Renal cortical epithelial cell (primary cell): ENCODE data around the gene MTUS2. TPM values are rescaled to one million over a fixed set of nuclear protein-coding genes. Genes with fewer than 3 reads are reported as not detected.
"Not testable (repeated sequence)": the region's sequence is repeated elsewhere in the genome, so short reads cannot be mapped to it uniquely, and the experiment has no call there.

Experiments
- DNase-seq: peaks from one replicate; pipeline ENCODE4 v3.0.0-alpha.2; 2011; ENCODE audit warnings: low read depth
- total RNA-seq: library from RNA; depleted of rRNA; stranded (reverse); fragments of >200 nt; gene quantifications from 2 replicates; pipeline ENCODE4 v1.2.3, GENCODE V29; 2014

MTUS2 gene
- total RNA-seq, 1 donor from 2014 or later: under 0.01 TPM

- peak; percentile 1 for DNase-seq
These were observed 342.6 kb downstream of the MTUS2 start for GRCh38 chr13:29162638-29163235.

- no peak for DNase-seq
These were observed 344.0 kb downstream of the MTUS2 start for GRCh38 chr13:29164116-29164515.

- no peak for DNase-seq
These were observed 345.1 kb downstream of the MTUS2 start for GRCh38 chr13:29165216-29165615.

- peak; percentile 24 for DNase-seq
These were observed 345.7 kb downstream of the MTUS2 start for GRCh38 chr13:29165840-29166239.

GRCh38 chr13:29170436-29171082 is 350.4 kb downstream of the MTUS2 start:
- no peak for DNase-seq

- DNase-seq: no peak
These were observed 351.1 kb downstream of the MTUS2 start for GRCh38 chr13:29171244-29171643.

- DNase-seq: no peak
These were observed 354.0 kb downstream of the MTUS2 start for GRCh38 chr13:29174093-29174492.

- no peak for DNase-seq
These were observed 355.2 kb downstream of the MTUS2 start for GRCh38 chr13:29175250-29175873.

- DNase-seq: no peak
These were observed 359.9 kb downstream of the MTUS2 start for GRCh38 chr13:29180055-29180454.

- DNase-seq: no peak
These were observed 362.1 kb downstream of the MTUS2 start for GRCh38 chr13:29182216-29182615.

GRCh38 chr13:29185926-29186325 is 365.8 kb downstream of the MTUS2 start:
- DNase-seq: no peak

- no peak for DNase-seq
These were observed 367.4 kb downstream of the MTUS2 start for GRCh38 chr13:29187584-29187983.

- no peak for DNase-seq
These were observed 370.2 kb downstream of the MTUS2 start for GRCh38 chr13:29190298-29190697.

GRCh38 chr13:29193083-29193482 is 372.9 kb downstream of the MTUS2 start:
- DNase-seq: no peak

- no peak for DNase-seq
These were observed 375.3 kb downstream of the MTUS2 start for GRCh38 chr13:29195456-29195855.

- no peak for DNase-seq
These were observed 376.4 kb downstream of the MTUS2 start for GRCh38 chr13:29196409-29197074.

- DNase-seq: not testable (repeated sequence)
These were observed 382.6 kb downstream of the MTUS2 start for GRCh38 chr13:29202753-29203152.

GRCh38 chr13:29204651-29205050 is 384.5 kb downstream of the MTUS2 start:
- no peak for DNase-seq

- DNase-seq: no peak
These were observed 390.5 kb downstream of the MTUS2 start for GRCh38 chr13:29210676-29211075.

- not testable (repeated sequence) for DNase-seq
These were observed 391.0 kb downstream of the MTUS2 start for GRCh38 chr13:29211162-29211561.

GRCh38 chr13:29222458-29222857 is 402.3 kb downstream of the MTUS2 start:
- no peak for DNase-seq

- DNase-seq: no peak
These were observed 404.1 kb downstream of the MTUS2 start for GRCh38 chr13:29224206-29224605.

GRCh38 chr13:29227576-29227975 is 407.4 kb downstream of the MTUS2 start:
- DNase-seq: no peak
